ENCODE results near the gene C4orf50. TPM values are rescaled to one million over a fixed set of nuclear protein-coding genes. Genes with fewer than 3 reads are reported as not detected.

C4orf50 gene
- total and polyA plus RNA-seq, 2 of the 8 experiments (the other 6 are each of a cell fraction or from before 2014, with no cell fraction given) = 0.08 to 0.22 TPM

GRCh38 chr4:5969777-5970176 lies 48.5 kb downstream of the C4orf50 start:
- no peaks in the 10 kb centered on the region for H3K23me2 ChIP-seq (ENCODE audit: low read depth, low read length)
- no peak overlapping the region for H2BK20ac ChIP-seq (ENCODE audit: low read length)
- H4K5ac ChIP-seq (ENCODE audit: insufficient read length, low read depth, low read length) = no peak overlapping the region
- H3K4me3 ChIP-seq (ENCODE audit: extremely low read depth in 1 of 4, insufficient read depth in 2 of 4, low read depth in 3 of 4, low read length in 4 of 4) = no peak overlapping the region
- H3K79me1 ChIP-seq (ENCODE audit: low read depth, low read length) = no peaks in the 10 kb centered on the region
- no peak overlapping the region for H2AK5ac ChIP-seq (ENCODE audit: low read depth, low read length)
- no peaks in the 10 kb centered on the region for H4K20me1 ChIP-seq (replicated peaks in 1 of 2; ENCODE audit: control insufficient read depth in 1 of 2, insufficient read depth in 2 of 2, low read length in 2 of 2)
- no peak overlapping the region for H2BK5ac ChIP-seq (ENCODE audit: low read depth, low read length)
- peaks cover 0 to 2% (median 0%) of the 10 kb centered on the region in 4 experiments; a peak in 1 of 7 replicates for H3K27me3 ChIP-seq (replicated peaks in 1 of 4; ENCODE audit: control insufficient read depth in 3 of 4, extremely low read depth in 1 of 4, insufficient read depth in 3 of 4, low read length in 3 of 4)
- FAIRE-seq (no peak), DNase-seq (ENCODE audit: low read depth in 1 of 2, low spot score in 2 of 2) (no peak)
- WGBS, 2 experiments (ENCODE audit: extremely low coverage in 1 of 2, insufficient coverage in 1 of 2, insufficient read length in 1 of 2, insufficient replicate concordance in 2 of 2, low coverage in 1 of 2, low lambda C conversion rate in 2 of 2, missing lambda C conversion rate in 1 of 2) = 95% methylated on average over 4 of the region's 6 CpGs; no CpG with 5 or more reads in 1 of the 2 experiments
- no peak overlapping the region for H4K8ac ChIP-seq (ENCODE audit: extremely low read depth, insufficient read depth, low read length)
- H3K4ac ChIP-seq (replicated peaks; ENCODE audit: insufficient read length, low read depth, low read length) = no peak overlapping the region
- no peak overlapping the region for H3K23ac ChIP-seq (ENCODE audit: insufficient read length)
- POLR2A ChIA-PET (ENCODE audit: partially characterized antibody) = interaction anchor here (1.2 kb wide), 1 partner anchor 99 kb away, joined by 3 read pairs; no protein-coding TSS in a partner anchor
- CTCF ChIA-PET (ENCODE audit: partially characterized antibody) = interaction anchor here (1.0 to 4.9 kb wide), 4 partner anchors 8 to 145 kb away, joined by 3 to 24 read pairs (median 3); no protein-coding TSS in a partner anchor
- H3K27ac ChIP-seq (ENCODE audit: low read depth, low read length) = no peak overlapping the region
- H3K9ac ChIP-seq (replicated peaks in 1 of 4; ENCODE audit: extremely low read depth in 1 of 4, low read depth in 3 of 4, low read length in 3 of 4) = no peak overlapping the region
- no peak overlapping the region for H2AFZ ChIP-seq (ENCODE audit: low read length)
- H3K36me3 ChIP-seq (ENCODE audit: control insufficient read depth in 2 of 4, insufficient read depth in 4 of 4, low read length in 3 of 4) = no peaks in the 10 kb centered on the region
- no peak overlapping the region for H2BK15ac ChIP-seq (ENCODE audit: low read length)
- no peaks in the 10 kb centered on the region for H3K9me3 ChIP-seq (ENCODE audit: insufficient read depth in 2 of 2, low read depth in 1 of 2, low read length in 1 of 2)
- 0 out of 2 replicates have a peak overlapping the region, but pooled peaks have one; percentile 43 for H2BK12ac ChIP-seq (ENCODE audit: low read depth, low read length)
- no peak overlapping the region for H3K18ac ChIP-seq (ENCODE audit: extremely low read depth, low read length)
- H3K4me1 ChIP-seq (replicated peaks in 1 of 4; ENCODE audit: control insufficient read depth in 3 of 4, insufficient read depth in 4 of 4, low read length in 3 of 4) = peaks cover 0 to 10% (median 4%) of the 10 kb centered on the region in 4 experiments; a peak in 5 of 7 replicates
- no peaks in the 10 kb centered on the region for H3K79me2 ChIP-seq (ENCODE audit: control insufficient read depth in 1 of 2, insufficient read depth in 2 of 2, low read length in 2 of 2)
- no peak overlapping the region for H3K56ac ChIP-seq (replicated peaks; ENCODE audit: insufficient read length, low read depth, low read length)
- H4K91ac ChIP-seq (replicated peaks; ENCODE audit: insufficient read length, low read length) = no peak overlapping the region
- no peak overlapping the region for H2BK120ac ChIP-seq (replicated peaks; ENCODE audit: low read depth, low read length)
- H3K4me2 ChIP-seq (ENCODE audit: insufficient read depth in 1 of 2, low read depth in 2 of 2, low read length in 2 of 2) = no peak overlapping the region
- H3K14ac ChIP-seq (ENCODE audit: insufficient read length) = no peak overlapping the region
- no peak for TF ChIP-seq RBBP5 (IDR thresholded peaks at IDR 0.05; ENCODE audit: borderline replicate concordance, low read depth, low read length)
- no peak for TF ChIP-seq SRF (IDR thresholded peaks at IDR 0.05; ENCODE audit: low read depth, low read length)
- no peak for TF ChIP-seq SP1 (IDR thresholded peaks at IDR 0.05; ENCODE audit: low read depth, low read length)
- no peak for TF ChIP-seq EP300 (IDR thresholded peaks at IDR 0.05; ENCODE audit: borderline replicate concordance in 1 of 2, low read depth in 2 of 2, low read length in 2 of 2)
- no peak for TF ChIP-seq POLR2AphosphoS5 (IDR thresholded peaks at IDR 0.05; ENCODE audit: low read depth, low read length)
- TF ChIP-seq CEBPB (IDR thresholded peaks at IDR 0.05; ENCODE audit: low read depth, low read length) = no peak
- TF ChIP-seq JUN (IDR thresholded peaks at IDR 0.05; ENCODE audit: low read depth, low read length) = no peak

Measured in H1 (cell line).